ENCODE results near the gene R3HDM2.

The R3HDM2 gene

GRCh38 chr12:57212701-57213057 lies 218.2 kb downstream of the R3HDM2 start:
- DNase-seq: no peak

GRCh38 chr12:57211791-57212700 lies 218.8 kb downstream of the R3HDM2 start:
- no peak for DNase-seq

GRCh38 chr12:57210926-57211692 lies 219.7 kb downstream of the R3HDM2 start:
- DNase-seq: no peak

- no peak for DNase-seq
Observed at GRCh38 chr12:57210461-57210860, 220.4 kb downstream of the R3HDM2 start.

GRCh38 chr12:57209916-57210315 lies 220.9 kb downstream of the R3HDM2 start:
- no peak for DNase-seq

- no peak for DNase-seq
Observed at GRCh38 chr12:57208631-57209282, 222.1 kb downstream of the R3HDM2 start.

- DNase-seq: no peak
Observed at GRCh38 chr12:57207731-57208630, 222.9 kb downstream of the R3HDM2 start.

- no peak for DNase-seq
Observed at GRCh38 chr12:57205931-57206330, 224.9 kb downstream of the R3HDM2 start.

- no peak for DNase-seq
Observed at GRCh38 chr12:57205186-57205585, 225.7 kb downstream of the R3HDM2 start.

- DNase-seq: no peak
Observed at GRCh38 chr12:57204454-57204853, 226.4 kb downstream of the R3HDM2 start.

- DNase-seq: no peak
Observed at GRCh38 chr12:57203791-57204190, 227.1 kb downstream of the R3HDM2 start.
